GM19035 (cell line): ENCODE data around the gene UTP25.
"Not testable (repeated sequence)": the region's sequence is repeated elsewhere in the genome, so short reads cannot be mapped to it uniquely, and the experiment has no call there.

Experiments
- ATAC-seq: cut with Tn5 transposase; IDR thresholded peaks from one replicate; pipeline ENCODE4 v1.9.1; 2021; ENCODE audit not compliant: unreplicated experiment

UTP25 gene

DNA sequence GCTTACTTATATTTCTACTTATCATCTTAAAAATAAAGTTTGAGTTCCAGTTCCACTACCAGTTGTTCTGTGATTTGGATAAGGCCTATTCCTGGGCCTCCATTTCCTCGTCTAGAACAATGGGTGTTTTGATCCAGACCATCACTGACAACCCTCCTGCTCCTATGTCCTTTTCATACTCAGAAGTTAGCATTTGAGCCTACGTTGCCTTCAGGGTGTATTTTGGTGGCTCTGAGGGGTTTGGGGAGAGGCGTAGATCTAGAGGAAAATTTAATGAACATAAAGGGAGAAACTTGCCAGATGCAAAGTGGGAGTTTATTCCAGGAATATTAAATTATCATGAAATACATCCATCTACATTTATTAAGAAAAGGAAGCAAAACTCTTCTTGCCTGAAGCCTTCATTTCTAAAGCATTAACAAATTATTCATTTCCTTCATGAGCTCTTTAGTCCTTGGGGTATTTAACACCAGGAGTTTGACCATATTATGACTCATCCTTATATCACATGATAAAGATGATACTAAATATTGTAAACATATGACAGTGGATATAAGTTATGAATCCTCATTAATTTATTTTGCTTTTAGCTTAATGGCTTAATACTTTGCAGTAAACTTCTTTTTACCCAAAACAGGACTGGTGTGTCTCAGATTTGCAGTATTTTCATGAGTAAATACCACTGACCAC, 63.0 kb downstream of the UTP25 start:
- no peak for ATAC-seq

GRCh38 chr1:209893751-209894150, 66.0 kb downstream of the UTP25 start:
- no peak for ATAC-seq

DNA sequence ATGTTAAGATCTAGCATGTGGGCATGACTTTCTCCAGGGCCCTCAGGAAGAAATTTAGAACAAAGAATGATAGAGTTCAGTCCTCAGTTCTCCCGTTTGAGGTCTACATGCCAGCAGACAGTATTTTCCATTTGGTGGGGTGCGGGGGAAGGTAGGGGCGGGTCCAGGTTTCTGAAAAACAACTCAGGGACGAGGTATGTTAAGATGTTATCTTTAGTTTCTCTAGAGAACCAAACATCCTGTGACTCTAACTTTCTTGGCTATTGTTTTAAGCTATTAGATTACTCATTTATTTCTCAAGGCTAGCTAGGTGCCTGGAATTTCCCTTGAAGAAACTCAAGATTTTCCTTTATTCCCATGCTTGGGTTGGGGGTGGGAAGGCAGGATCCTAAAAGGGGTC, 67.9 kb downstream of the UTP25 start:
- no peak for ATAC-seq

DNA sequence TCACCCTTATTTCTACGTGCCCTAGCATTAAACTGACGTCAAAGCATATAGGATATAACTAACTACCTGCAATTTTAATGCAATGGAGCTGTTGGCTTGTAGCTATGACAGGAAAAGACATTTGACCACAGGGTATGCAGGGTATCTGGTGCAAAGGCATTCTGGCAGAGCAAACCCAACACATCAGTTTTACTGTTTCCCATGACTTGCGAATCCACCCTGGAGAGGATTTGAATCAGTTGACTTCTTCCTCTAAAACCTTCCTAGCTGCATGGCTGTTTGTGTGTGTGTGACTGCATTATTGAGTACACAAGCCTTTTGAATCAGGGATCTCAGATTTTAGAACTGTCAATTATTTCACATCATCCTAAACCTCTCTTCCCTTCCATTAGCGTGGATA, 68.6 kb downstream of the UTP25 start:
- ATAC-seq = no peak

- ATAC-seq = not testable (repeated sequence)
These were observed 70.5 kb downstream of the UTP25 start for GRCh38 chr1:209898271-209898670.

- ATAC-seq = not testable (repeated sequence)
These were observed 71.1 kb downstream of the UTP25 start for GRCh38 chr1:209898851-209899250.

- ATAC-seq = no peak
These were observed 72.2 kb downstream of the UTP25 start for GRCh38 chr1:209899948-209900347.

DNA sequence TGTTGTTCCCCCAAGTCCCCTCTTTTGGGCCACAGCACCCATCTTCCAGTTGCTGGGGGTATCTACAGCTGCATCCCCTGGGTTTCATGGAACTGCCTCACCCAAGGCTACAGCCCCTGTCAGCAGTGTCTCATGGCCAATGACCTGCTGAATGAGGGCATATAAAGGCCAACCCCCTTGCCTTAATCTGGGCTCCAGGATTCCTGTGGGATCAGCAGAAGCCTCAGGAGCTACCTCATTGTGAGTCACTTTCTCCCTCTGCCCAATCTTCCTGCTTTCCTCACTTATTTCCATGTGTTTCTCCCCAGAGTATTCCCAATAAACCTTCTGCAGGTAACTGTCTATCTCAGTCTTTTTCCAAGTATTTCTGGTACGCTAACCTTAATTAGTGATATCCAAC, 73.0 kb downstream of the UTP25 start:
- ATAC-seq = no peak

- no peak for ATAC-seq
These were observed 73.4 kb downstream of the UTP25 start for GRCh38 chr1:209901211-209901610.

GRCh38 chr1:209904774-209905173, 77.0 kb downstream of the UTP25 start:
- not testable (repeated sequence) for ATAC-seq
